ENCODE results near the gene NR2F2.

- no peak for TF ChIP-seq POLR2AphosphoS5 (IDR thresholded peaks at IDR 0.05; ENCODE audit: low read depth, low read length)
- TF ChIP-seq TAF1 (IDR thresholded peaks at IDR 0.05; ENCODE audit: borderline replicate concordance, insufficient read depth, low read length): no peak
- no peak for TF ChIP-seq SIN3A (IDR thresholded peaks at IDR 0.05; ENCODE audit: borderline replicate concordance, insufficient read depth, low read length)
- TF ChIP-seq REST (IDR thresholded peaks at IDR 0.05; ENCODE audit: insufficient read depth in 1 of 2, low read depth in 2 of 2, low read length in 2 of 2): no peak
These were observed 4.4 kb downstream of the NR2F2 start for GRCh38 chr15:96334705-96335410.

Measured in PFSK-1 (cell line).